Retinal pigment epithelial cell (primary cell): ENCODE results near the gene DZANK1.
"Not testable (repeated sequence)": the region's sequence is repeated elsewhere in the genome, so short reads cannot be mapped to it uniquely, and the experiment has no call there.

Experiments
- DNase-seq: peaks from one replicate; pipeline ENCODE4 v3.0.0-alpha.2; 2010; ENCODE audit warnings: low read depth
- H3K4me3 ChIP-seq: 2 replicates; pipeline ENCODE4 v1.5.1; 2011; ENCODE audit warnings: mild to moderate bottlenecking, low read length, control low read depth, moderate library complexity
- CTCF ChIP-seq: conservative IDR thresholded peaks from 2 replicates; pipeline ENCODE4 v1.5.1; 2011; ENCODE audit warnings: low read depth, low read length, control low read depth, inconsistent platforms

Gene DZANK1

GRCh38 chr20:18400460-18400859 lies 66.4 kb downstream of the DZANK1 start:
- no peak for DNase-seq
- no peak overlapping the region for H3K4me3 ChIP-seq
- TF ChIP-seq CTCF = no peak

GRCh38 chr20:18398713-18399112 lies 68.1 kb downstream of the DZANK1 start:
- H3K4me3 ChIP-seq, DNase-seq: not testable (repeated sequence)

GRCh38 chr20:18397030-18397429 lies 69.8 kb downstream of the DZANK1 start:
- no peak for TF ChIP-seq CTCF
- no peak for DNase-seq
- no peak overlapping the region for H3K4me3 ChIP-seq

GRCh38 chr20:18395544-18395943 lies 71.3 kb downstream of the DZANK1 start:
- DNase-seq = no peak
- TF ChIP-seq CTCF = no peak
- H3K4me3 ChIP-seq = no peak overlapping the region

- no peak for DNase-seq
- TF ChIP-seq CTCF = no peak
- no peak overlapping the region for H3K4me3 ChIP-seq
Observed at GRCh38 chr20:18394363-18394762, 72.5 kb downstream of the DZANK1 start.

GRCh38 chr20:18391686-18392085 lies 75.1 kb downstream of the DZANK1 start:
- no peak overlapping the region for H3K4me3 ChIP-seq
- no peak for TF ChIP-seq CTCF

GRCh38 chr20:18390201-18390600 lies 76.6 kb downstream of the DZANK1 start:
- DNase-seq = no peak
- TF ChIP-seq CTCF = no peak
- H3K4me3 ChIP-seq = no peak overlapping the region

More at GRCh38 chr20:18391686-18392085, 75.1 kb downstream of the DZANK1 start:
- DNase-seq = no peak

- no peak for TF ChIP-seq CTCF
- H3K4me3 ChIP-seq = no peak overlapping the region
- peak; percentile 24 for DNase-seq
Observed at GRCh38 chr20:18388860-18389259, 78.0 kb downstream of the DZANK1 start.
